ENCODE results near the gene TMEM141.

- TF ChIP-seq, protein P1, sequence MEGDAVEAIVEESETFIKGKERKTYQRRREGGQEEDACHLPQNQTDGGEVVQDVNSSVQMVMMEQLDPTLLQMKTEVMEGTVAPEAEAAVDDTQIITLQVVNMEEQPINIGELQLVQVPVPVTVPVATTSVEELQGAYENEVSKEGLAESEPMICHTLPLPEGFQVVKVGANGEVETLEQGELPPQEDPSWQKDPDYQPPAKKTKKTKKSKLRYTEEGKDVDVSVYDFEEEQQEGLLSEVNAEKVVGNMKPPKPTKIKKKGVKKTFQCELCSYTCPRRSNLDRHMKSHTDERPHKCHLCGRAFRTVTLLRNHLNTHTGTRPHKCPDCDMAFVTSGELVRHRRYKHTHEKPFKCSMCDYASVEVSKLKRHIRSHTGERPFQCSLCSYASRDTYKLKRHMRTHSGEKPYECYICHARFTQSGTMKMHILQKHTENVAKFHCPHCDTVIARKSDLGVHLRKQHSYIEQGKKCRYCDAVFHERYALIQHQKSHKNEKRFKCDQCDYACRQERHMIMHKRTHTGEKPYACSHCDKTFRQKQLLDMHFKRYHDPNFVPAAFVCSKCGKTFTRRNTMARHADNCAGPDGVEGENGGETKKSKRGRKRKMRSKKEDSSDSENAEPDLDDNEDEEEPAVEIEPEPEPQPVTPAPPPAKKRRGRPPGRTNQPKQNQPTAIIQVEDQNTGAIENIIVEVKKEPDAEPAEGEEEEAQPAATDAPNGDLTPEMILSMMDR (conservative IDR thresholded peaks at IDR 0.05; ENCODE audit: low read depth, low read length): no peak
- no peak for TF ChIP-seq EZH2 (IDR thresholded peaks at IDR 0.05; ENCODE audit: borderline replicate concordance, low read depth, low read length, poor library complexity, severe bottlenecking)
Observed at GRCh38 chr9:136804509-136805206, 13.5 kb downstream of the TMEM141 start.

Data from A673 (cell line).